IMR-90 (cell line): ENCODE results near the gene TIMM13. TPM values are rescaled to one million over a fixed set of nuclear protein-coding genes. Genes with fewer than 3 reads are reported as not detected.

Experiments
- ATAC-seq: fragments of 200-7000 bp; cut with Tn5 transposase; 2 replicates; pipeline ENCODE4 v1.9.1; 2020; ENCODE audit warnings: low read depth, mild to moderate bottlenecking, moderate library complexity
- BruUV-seq: library from RNA; stranded (reverse); fragments of 400-500 nt; replicated peaks from 2 replicates; lab custom pipeline; 2021; lab: Mats Ljungman, UMichigan
- CTCF ChIA-PET: fragments of 300-600 bp; formaldehyde crosslinking; extraction: SDS; loops from one replicate; lab custom pipeline; 2021; ENCODE audit warnings: antibody characterized with exemption; lab: Yijun Ruan, JAX
- POLR2A ChIA-PET: fragments of 300-600 bp; sonication (Branson Sonifier 250); formaldehyde crosslinking; loops from one replicate; lab custom pipeline; 2022; ENCODE audit warnings: antibody characterized with exemption; ENCODE audit not compliant: unreplicated experiment; lab: Charles Lee
- DNase-seq: peaks from one replicate; pipeline ENCODE4 v3.0.0; 2013
- H2AFZ ChIP-seq: replicated peaks from 2 replicates; pipeline ENCODE3; 2013; ENCODE audit warnings: low read length, mild to moderate bottlenecking; ENCODE audit not compliant: poor library complexity
- H2AK5ac ChIP-seq: 2 replicates; pipeline ENCODE4 v1.6.1; 2013; ENCODE audit warnings: low read depth, low read length, inconsistent platforms
- H2AK9ac ChIP-seq: replicated peaks from 2 replicates; pipeline ENCODE3; 2013; ENCODE audit warnings: mild to moderate bottlenecking, low read depth, low read length, moderate library complexity; ENCODE audit not compliant: poor library complexity
- H2BK120ac ChIP-seq: 2 replicates; pipeline ENCODE4 v1.6.1; 2013; ENCODE audit warnings: low read depth, low read length, inconsistent platforms
- H2BK15ac ChIP-seq: 3 replicates; pipeline ENCODE4 v1.6.1; 2013; ENCODE audit warnings: low read depth, low read length, inconsistent platforms
- H2BK20ac ChIP-seq: 2 replicates; pipeline ENCODE4 v1.6.1; 2013; ENCODE audit warnings: low read depth, mild to moderate bottlenecking, inconsistent platforms, low read length, moderate library complexity
- H2BK5ac ChIP-seq: 2 replicates; pipeline ENCODE4 v1.6.1; 2013; ENCODE audit warnings: mild to moderate bottlenecking, low read depth, low read length, inconsistent platforms; ENCODE audit not compliant: poor library complexity, severe bottlenecking
- H3K14ac ChIP-seq: replicated peaks from 2 replicates; pipeline ENCODE4 v1.6.1; 2013; ENCODE audit warnings: low read depth, low read length, inconsistent platforms
- H3K18ac ChIP-seq: 2 replicates; pipeline ENCODE4 v1.6.1; 2013; ENCODE audit warnings: low read depth, low read length, control low read depth
- H3K23ac ChIP-seq: 2 replicates; pipeline ENCODE4 v1.6.1; 2013; ENCODE audit warnings: low read depth, low read length, inconsistent platforms
- H3K27ac ChIP-seq: 2 replicates; pipeline ENCODE4 v1.5.1; 2013; ENCODE audit warnings: mild to moderate bottlenecking, control low read depth, low read length; ENCODE audit not compliant: insufficient read depth
- H3K27me3 ChIP-seq: 2 replicates; pipeline ENCODE4 v1.6.1; 2013; ENCODE audit warnings: low read length; ENCODE audit not compliant: control insufficient read depth, insufficient read depth
- H3K36me3 ChIP-seq: 2 replicates; pipeline ENCODE4 v1.6.1; 2013; ENCODE audit warnings: low read length, mixed read lengths; ENCODE audit not compliant: control insufficient read depth, insufficient read depth
- H3K4ac ChIP-seq: 2 replicates; pipeline ENCODE4 v1.6.1; 2013; ENCODE audit warnings: low read depth, low read length, inconsistent platforms
- H3K4me1 ChIP-seq: 2 replicates; pipeline ENCODE4 v1.6.1; 2013; ENCODE audit warnings: low read length, mixed read lengths; ENCODE audit not compliant: control insufficient read depth, insufficient read depth
- H3K4me2 ChIP-seq: 2 replicates; pipeline ENCODE4 v1.6.1; 2013; ENCODE audit warnings: low read depth, mild to moderate bottlenecking, control low read depth, low read length, moderate library complexity
- H3K4me3 ChIP-seq: 2 replicates; pipeline ENCODE4 v1.5.1; 2013; ENCODE audit warnings: low read depth, mild to moderate bottlenecking, control low read depth, low read length, moderate library complexity; ENCODE audit not compliant: insufficient read depth
- H3K56ac ChIP-seq: 2 replicates; pipeline ENCODE4 v1.6.1; 2013; ENCODE audit warnings: low read length, inconsistent platforms; ENCODE audit not compliant: insufficient read depth; ENCODE audit errors: extremely low read depth
- H3K79me1 ChIP-seq, 2 experiments: 2 replicates each; pipeline ENCODE4 v1.6.1; 2013; ENCODE audit warnings: low read length in 2 of 2, inconsistent platforms in 1 of 2, low read depth in 1 of 2
- H3K9ac ChIP-seq: 2 replicates; pipeline ENCODE4 v1.6.1; 2013; ENCODE audit warnings: low read depth, low read length, control low read depth
- H3K9me1 ChIP-seq: 2 replicates; pipeline ENCODE4 v1.6.1; 2013; ENCODE audit warnings: low read length, inconsistent platforms; ENCODE audit not compliant: insufficient read depth
- H3K9me3 ChIP-seq: 2 replicates; pipeline ENCODE4 v1.6.1; 2013; ENCODE audit warnings: low read length; ENCODE audit not compliant: control insufficient read depth, insufficient read depth
- H4K20me1 ChIP-seq: 2 replicates; pipeline ENCODE4 v1.6.1; 2013; ENCODE audit warnings: low read length, inconsistent platforms; ENCODE audit not compliant: insufficient read depth
- H4K5ac ChIP-seq: 2 replicates; pipeline ENCODE4 v1.6.1; 2013; ENCODE audit warnings: mild to moderate bottlenecking, low read depth, low read length, control low read depth
- H4K8ac ChIP-seq, 2 experiments: 2 replicates each; pipeline ENCODE4 v1.6.1; 2013; ENCODE audit warnings: low read depth in 2 of 2, low read length in 2 of 2, control low read depth in 1 of 2, inconsistent platforms in 1 of 2
- H4K91ac ChIP-seq: 2 replicates; pipeline ENCODE4 v1.6.1; 2013; ENCODE audit warnings: low read depth, low read length, inconsistent platforms; ENCODE audit not compliant: insufficient read depth
- CHD1 ChIP-seq: IDR thresholded peaks from 2 replicates; pipeline ENCODE4 v1.6.1; 2012; ENCODE audit warnings: low read depth, low read length, improper control_type of control experiment
- CTCF ChIP-seq: conservative IDR thresholded peaks from 2 replicates; pipeline ENCODE4 v1.5.1; 2012; ENCODE audit warnings: mild to moderate bottlenecking, low read depth, low read length, improper control_type of control experiment
- ELK1 ChIP-seq: fragments of 150-350 bp; IDR thresholded peaks from 2 replicates; pipeline ENCODE4 v1.6.1; 2016; ENCODE audit warnings: low read depth, mild to moderate bottlenecking, low read length, moderate library complexity, borderline replicate concordance
- MAFK ChIP-seq: IDR thresholded peaks from 2 replicates; pipeline ENCODE4 v1.6.1; 2012; ENCODE audit warnings: low read depth, low read length, improper control_type of control experiment
- NFE2L2 ChIP-seq: fragments of 150-350 bp; IDR thresholded peaks from 2 replicates; pipeline ENCODE4 v1.6.1; 2016; ENCODE audit warnings: low read depth, mild to moderate bottlenecking, low read length
- POLR2A ChIP-seq: IDR thresholded peaks from 2 replicates; pipeline ENCODE4 v1.6.1; 2012; ENCODE audit warnings: mild to moderate bottlenecking, low read depth, low read length
- RCOR1 ChIP-seq: IDR thresholded peaks from 2 replicates; pipeline ENCODE4 v1.6.1; 2012; ENCODE audit warnings: mild to moderate bottlenecking, low read length, improper control_type of control experiment; ENCODE audit not compliant: insufficient replicate concordance
- RFX5 ChIP-seq: IDR thresholded peaks from 2 replicates; pipeline ENCODE4 v1.8.0; 2012; ENCODE audit warnings: low read depth, mild to moderate bottlenecking, low read length, moderate library complexity
- SMC3 ChIP-seq: fragments of 150-350 bp; IDR thresholded peaks from 2 replicates; pipeline ENCODE4 v1.6.1; 2016; ENCODE audit warnings: low read depth, mild to moderate bottlenecking, antibody characterized with exemption, low read length, moderate library complexity
- WGBS, 2 experiments: methylation state at CpG; one replicate each; pipeline versions ENCODE4 v1.1.5 to v1.1.7; 2013; ENCODE audit warnings: missing lambda C conversion rate in 2 of 2; ENCODE audit not compliant: insufficient read length in 1 of 2; ENCODE audit errors: extremely low coverage in 2 of 2; 5-methylcytosine and 5-hydroxymethylcytosine counted together
- dilution Hi-C: fragments of 300-500 bp; cut with HindIII; formaldehyde crosslinking; loops from one replicate; pipeline ENCODE4 v1.14.3; 2018; ENCODE audit warnings: low sequenced_read_pairs; ENCODE audit not compliant: unreplicated experiment
- in situ Hi-C: fragments of 300-500 bp; cut with MboI; formaldehyde crosslinking; loops from 3 replicates; pipeline ENCODE4 v1.14.3; 2019; ENCODE audit warnings: low sequenced_read_pairs, inconsistent platforms, mixed read lengths
- intact Hi-C: fragments of 100-400 bp; cut with micrococcal nuclease; formaldehyde crosslinking; loops from 2 replicates; pipeline ENCODE4 v1.10.0; 2022
- polyA plus RNA-seq, 3 experiments: library from polyadenylated mRNA; depleted of rRNA; stranded (reverse); fragments of >200 nt; gene quantifications; 2 replicates each; pipeline ENCODE4 v1.2.3, GENCODE V29; 2012; ENCODE audit warnings: low replicate concordance in 1 of 3
- total RNA-seq: library from RNA; depleted of rRNA; stranded (reverse); fragments of >200 nt; gene quantifications from 2 replicates; pipeline ENCODE4 v1.2.3, GENCODE V29; 2012

The TIMM13 gene
- total and polyA plus RNA-seq, 2 of the 4 experiments (the other 2 are of a cell fraction) = 21.0 to 62.3 TPM

GRCh38 chr19:2380567-2380966 lies 46.8 kb downstream of the TIMM13 start:
- ATAC-seq (no peak), DNase-seq (no peak)
- H3K18ac ChIP-seq = no peak overlapping the region
- no peak overlapping the region for H2AK5ac ChIP-seq
- no peak overlapping the region for H2BK20ac ChIP-seq
- H3K36me3 ChIP-seq = no peaks in the 10 kb centered on the region
- no peak for TF ChIP-seq ELK1
- no peak for TF ChIP-seq CHD1
- TF ChIP-seq POLR2A = no peak
- TF ChIP-seq CTCF = no peak
- no peak for TF ChIP-seq SMC3
- TF ChIP-seq RCOR1 = no peak
- no peak for TF ChIP-seq MAFK
- no peak for TF ChIP-seq NFE2L2
- no peak for TF ChIP-seq RFX5
- peaks cover 2% of the 10 kb centered on the region; the same call in 1 of the 2 replicates for H3K4me1 ChIP-seq
- no peak overlapping the region for H3K23ac ChIP-seq
- no peak overlapping the region for H3K14ac ChIP-seq
- no peak overlapping the region for H3K4ac ChIP-seq
- H3K79me1 ChIP-seq = no peaks in the 10 kb centered on the region
- H4K5ac ChIP-seq = no peak overlapping the region
- H3K9me3 ChIP-seq = peaks cover 12% of the 10 kb centered on the region
- H2BK15ac ChIP-seq = no peak overlapping the region
- peaks cover 2% of the 10 kb centered on the region; the same call in 1 of the 2 replicates for H3K27me3 ChIP-seq
- H2BK5ac ChIP-seq = no peak overlapping the region
- no peak overlapping the region for H3K56ac ChIP-seq
- no peaks in the 10 kb centered on the region for H4K20me1 ChIP-seq
- H2AK9ac ChIP-seq = no peak overlapping the region
- peaks cover 2% of the 10 kb centered on the region for H3K9me1 ChIP-seq
- H3K4me3 ChIP-seq = no peak overlapping the region
- dilution Hi-C loops (no loop called here), intact Hi-C loops (no loop called here), in situ Hi-C loops (no loop called here)
- H4K8ac ChIP-seq = no peak overlapping the region
- POLR2A ChIA-PET = no interaction called here
- no peak overlapping the region for H3K27ac ChIP-seq
- CTCF ChIA-PET = no interaction called here
- no peak overlapping the region for H3K9ac ChIP-seq
- 92% methylated on average over 2 of the region's 2 CpGs; no CpG with 5 or more reads in 1 of the 2 experiments for WGBS, 2 experiments
- H4K91ac ChIP-seq = no peak overlapping the region
- no TSS peak for BruUV-seq
- H2BK120ac ChIP-seq = no peak overlapping the region
- no peak overlapping the region for H3K4me2 ChIP-seq
- no peak overlapping the region for H2AFZ ChIP-seq
